GM12874 (cell line): ENCODE results near the gene STAG2.

Source experiments
- CTCF ChIP-seq: IDR thresholded peaks from 2 replicates; pipeline ENCODE4 v1.5.1; 2011; ENCODE audit warnings: low read depth, mild to moderate bottlenecking, control low read depth, low read length, moderate library complexity; ENCODE audit not compliant: insufficient read depth

The STAG2 gene

GRCh38 chrX:123976706-123977316 is 15.3 kb downstream of the STAG2 start:
- no peak for TF ChIP-seq CTCF

GRCh38 chrX:123983240-123983639 is 21.7 kb downstream of the STAG2 start:
- TF ChIP-seq CTCF, result no peak

DNA sequence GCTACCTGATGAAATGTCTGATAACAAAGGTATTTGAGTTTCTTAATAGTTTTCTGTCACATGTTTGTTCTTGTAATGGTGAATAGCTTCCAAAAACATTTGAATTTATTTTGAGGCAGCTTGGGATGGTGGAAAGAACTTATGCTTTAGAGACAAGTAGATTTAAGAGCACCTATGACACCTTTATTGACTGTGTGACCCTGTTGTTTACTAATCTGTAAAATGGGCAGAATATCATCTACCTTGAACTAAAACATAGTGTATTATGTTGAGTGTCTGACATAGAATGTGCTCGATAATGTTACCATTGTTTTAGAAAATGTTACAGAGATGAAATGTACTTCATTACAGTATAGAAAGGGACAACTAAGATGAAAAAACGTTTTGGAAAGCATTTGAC is 24.9 kb downstream of the STAG2 start:
- no peak for TF ChIP-seq CTCF

- TF ChIP-seq CTCF, result no peak
Measured at GRCh38 chrX:123988423-123989111, 27.1 kb downstream of the STAG2 start.

DNA sequence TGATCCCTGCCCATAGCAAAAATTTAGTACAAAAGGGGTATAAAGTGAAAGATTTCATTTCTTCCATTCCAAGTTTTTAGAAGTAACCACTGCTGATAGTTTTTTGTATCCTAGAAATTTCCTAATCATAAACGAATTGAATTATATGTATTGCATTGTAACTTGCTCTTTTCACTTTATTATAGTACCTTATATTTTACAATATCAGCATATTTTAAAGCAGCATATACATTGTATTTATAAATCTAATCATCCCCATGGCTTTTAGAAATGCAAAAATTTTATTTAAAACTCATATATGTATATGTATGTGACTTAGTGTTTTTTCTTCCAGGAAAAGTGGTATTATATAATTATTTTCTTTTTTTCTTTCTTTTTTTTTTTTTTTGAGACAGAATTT is 27.7 kb downstream of the STAG2 start:
- TF ChIP-seq CTCF, result no peak

GRCh38 chrX:123990169-123990568 is 28.7 kb downstream of the STAG2 start:
- no peak for TF ChIP-seq CTCF

DNA sequence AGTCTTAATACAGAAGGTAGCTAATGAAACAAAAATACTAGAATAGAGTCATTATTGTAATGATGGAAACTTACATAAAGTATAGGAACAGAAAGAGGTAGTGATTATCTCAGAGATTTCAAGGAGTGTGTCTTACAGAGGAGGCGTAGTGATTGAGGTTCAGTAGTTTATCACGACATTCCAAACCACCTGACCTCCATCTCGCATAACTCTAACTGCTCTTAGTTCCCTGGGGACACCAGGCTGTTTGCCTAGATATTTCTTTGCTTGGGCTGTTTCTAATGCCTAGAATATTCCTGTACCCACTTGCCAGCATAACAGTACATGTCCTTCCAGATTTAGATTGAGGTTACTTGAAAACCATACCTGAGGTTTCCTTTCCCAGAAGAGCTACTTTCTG is 29.1 kb downstream of the STAG2 start:
- no peak for TF ChIP-seq CTCF
